ENCODE measurements around the gene UCHL3.
A peak's percentile ranks its signal among the peaks of the same experiment; 100 is the strongest.

Gene UCHL3

GRCh38 chr13:75547917-75548316 is 1.7 kb upstream of the UCHL3 start:
- no peak for DNase-seq (ENCODE audit: low read depth)

GRCh38 chr13:75550159-75550567 is 572 bp downstream of the UCHL3 start:
- DNase-seq (ENCODE audit: low read depth) = peak; percentile 18

- DNase-seq (ENCODE audit: low read depth) = no peak
Observed at GRCh38 chr13:75554464-75554863, 4.9 kb downstream of the UCHL3 start.

- no peak for DNase-seq (ENCODE audit: low read depth)
Observed at GRCh38 chr13:75554981-75555380, 5.4 kb downstream of the UCHL3 start.

GRCh38 chr13:75555836-75556235 is 6.2 kb downstream of the UCHL3 start:
- DNase-seq (ENCODE audit: low read depth) = no peak

- no peak for DNase-seq (ENCODE audit: low read depth)
Observed at GRCh38 chr13:75556961-75557360, 7.4 kb downstream of the UCHL3 start.

- no peak for DNase-seq (ENCODE audit: low read depth)
Observed at GRCh38 chr13:75558145-75558840, 8.7 kb downstream of the UCHL3 start.

GRCh38 chr13:75566658-75567057 is 17.1 kb downstream of the UCHL3 start:
- DNase-seq (ENCODE audit: low read depth) = no peak

- DNase-seq (ENCODE audit: low read depth) = no peak
Observed at GRCh38 chr13:75569576-75569975, 20.0 kb downstream of the UCHL3 start.

- DNase-seq (ENCODE audit: low read depth) = no peak
Observed at GRCh38 chr13:75579529-75579928, 29.9 kb downstream of the UCHL3 start.

GRCh38 chr13:75581874-75582640 is 32.5 kb downstream of the UCHL3 start:
- DNase-seq (ENCODE audit: low read depth) = no peak

GRCh38 chr13:75583091-75583490 is 33.5 kb downstream of the UCHL3 start:
- no peak for DNase-seq (ENCODE audit: low read depth)

- DNase-seq (ENCODE audit: low read depth) = no peak
Observed at GRCh38 chr13:75585153-75585552, 35.6 kb downstream of the UCHL3 start.

GRCh38 chr13:75587679-75588078 is 38.1 kb downstream of the UCHL3 start:
- no peak for DNase-seq (ENCODE audit: low read depth)

- DNase-seq (ENCODE audit: low read depth) = no peak
Observed at GRCh38 chr13:75596657-75597182, 47.1 kb downstream of the UCHL3 start.

GRCh38 chr13:75600371-75600770 is 50.8 kb downstream of the UCHL3 start:
- DNase-seq (ENCODE audit: low read depth) = no peak

GRCh38 chr13:75603038-75603437 is 53.4 kb downstream of the UCHL3 start:
- DNase-seq (ENCODE audit: low read depth) = no peak

- DNase-seq (ENCODE audit: low read depth) = no peak
Observed at GRCh38 chr13:75607447-75607846, 57.9 kb downstream of the UCHL3 start.

GRCh38 chr13:75610466-75610865 is 60.9 kb downstream of the UCHL3 start:
- DNase-seq (ENCODE audit: low read depth) = no peak

GRCh38 chr13:75612354-75612753 is 62.8 kb downstream of the UCHL3 start:
- no peak for DNase-seq (ENCODE audit: low read depth)

- DNase-seq (ENCODE audit: low read depth) = no peak
Observed at GRCh38 chr13:75617230-75617629, 67.6 kb downstream of the UCHL3 start.

- no peak for DNase-seq (ENCODE audit: low read depth)
Observed at GRCh38 chr13:75618308-75618707, 68.7 kb downstream of the UCHL3 start.

- DNase-seq (ENCODE audit: low read depth) = no peak
Observed at GRCh38 chr13:75620020-75620419, 70.4 kb downstream of the UCHL3 start.

Data from stimulated activated CD4-positive, alpha-beta T cell treated with anti-CD3 and anti-CD28 coated beads, Interleukin-2, amount 100 ng/mL, for 4 hours (primary cell).